ENCODE data around the gene MICU1.

MICU1 gene

GRCh38 chr10:72561745-72562166, 64.1 kb downstream of the MICU1 start:
- H3K4me3 ChIP-seq (IDR thresholded peaks at IDR 0.05; ENCODE audit: insufficient read depth, low read depth, low read length): no peak overlapping the region
- H3K36me3 ChIP-seq (ENCODE audit: insufficient read depth): no peaks in the 10 kb centered on the region
- no peak overlapping the region for H3K9ac ChIP-seq
- no peaks in the 10 kb centered on the region for H3K79me2 ChIP-seq (ENCODE audit: insufficient read depth, low read depth)
- H3K4me1 ChIP-seq (ENCODE audit: low read depth, poor library complexity, severe bottlenecking): peaks cover 25% of the 10 kb centered on the region
- H3K4me2 ChIP-seq: no peak overlapping the region
- TF ChIP-seq, protein P1, sequence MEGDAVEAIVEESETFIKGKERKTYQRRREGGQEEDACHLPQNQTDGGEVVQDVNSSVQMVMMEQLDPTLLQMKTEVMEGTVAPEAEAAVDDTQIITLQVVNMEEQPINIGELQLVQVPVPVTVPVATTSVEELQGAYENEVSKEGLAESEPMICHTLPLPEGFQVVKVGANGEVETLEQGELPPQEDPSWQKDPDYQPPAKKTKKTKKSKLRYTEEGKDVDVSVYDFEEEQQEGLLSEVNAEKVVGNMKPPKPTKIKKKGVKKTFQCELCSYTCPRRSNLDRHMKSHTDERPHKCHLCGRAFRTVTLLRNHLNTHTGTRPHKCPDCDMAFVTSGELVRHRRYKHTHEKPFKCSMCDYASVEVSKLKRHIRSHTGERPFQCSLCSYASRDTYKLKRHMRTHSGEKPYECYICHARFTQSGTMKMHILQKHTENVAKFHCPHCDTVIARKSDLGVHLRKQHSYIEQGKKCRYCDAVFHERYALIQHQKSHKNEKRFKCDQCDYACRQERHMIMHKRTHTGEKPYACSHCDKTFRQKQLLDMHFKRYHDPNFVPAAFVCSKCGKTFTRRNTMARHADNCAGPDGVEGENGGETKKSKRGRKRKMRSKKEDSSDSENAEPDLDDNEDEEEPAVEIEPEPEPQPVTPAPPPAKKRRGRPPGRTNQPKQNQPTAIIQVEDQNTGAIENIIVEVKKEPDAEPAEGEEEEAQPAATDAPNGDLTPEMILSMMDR (conservative IDR thresholded peaks at IDR 0.05; ENCODE audit: low read depth, low read length): no peak
- no peaks in the 10 kb centered on the region for H3K27me3 ChIP-seq (ENCODE audit: insufficient read depth, low read depth)
- no peaks in the 10 kb centered on the region for H4K20me1 ChIP-seq (ENCODE audit: insufficient read depth)
- no peak overlapping the region for H3K27ac ChIP-seq
- H2AFZ ChIP-seq (ENCODE audit: low read depth): no peak overlapping the region

- no peak overlapping the region for H2AFZ ChIP-seq (ENCODE audit: low read depth)
- no peak overlapping the region for H3K4me3 ChIP-seq (IDR thresholded peaks at IDR 0.05; ENCODE audit: insufficient read depth, low read depth, low read length)
- no peaks in the 10 kb centered on the region for H4K20me1 ChIP-seq (ENCODE audit: insufficient read depth)
Observed at GRCh38 chr10:72557362-72557761, 68.5 kb downstream of the MICU1 start.

DNA sequence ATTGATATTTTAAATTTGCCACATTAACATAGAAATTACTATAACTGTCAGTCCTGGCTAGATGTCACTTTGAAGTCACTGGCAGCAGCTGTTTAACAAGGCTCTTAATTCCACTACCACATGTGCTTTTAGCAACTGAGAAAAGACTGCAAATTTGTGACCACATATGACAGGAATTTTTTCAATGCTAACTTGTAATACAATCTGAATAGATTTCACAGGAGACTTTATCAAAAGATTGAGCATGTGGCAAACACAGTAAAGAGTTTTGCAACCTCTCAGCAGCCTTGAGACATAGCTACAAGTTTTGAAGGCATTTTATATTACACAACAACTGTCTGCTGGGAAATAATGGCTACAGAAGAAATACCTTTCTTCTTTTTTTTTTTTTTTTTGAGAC, 73.0 kb downstream of the MICU1 start:
- TF ChIP-seq, protein P1 (conservative IDR thresholded peaks at IDR 0.05; ENCODE audit: low read depth, low read length): no peak
- Histone ChIP-seq H4K20me1 (ENCODE audit: insufficient read depth) (no peaks in the 10 kb centered on the region), H3K36me3 (ENCODE audit: insufficient read depth) (no peaks in the 10 kb centered on the region), H3K4me3 (IDR thresholded peaks at IDR 0.05; ENCODE audit: insufficient read depth, low read depth, low read length) (no peak overlapping the region), H3K9ac (no peak overlapping the region), H3K4me1 (ENCODE audit: low read depth, poor library complexity, severe bottlenecking) (no peaks in the 10 kb centered on the region), H3K27me3 (ENCODE audit: insufficient read depth, low read depth) (no peaks in the 10 kb centered on the region), H2AFZ (ENCODE audit: low read depth) (no peak overlapping the region), H3K79me2 (ENCODE audit: insufficient read depth, low read depth) (no peaks in the 10 kb centered on the region), H3K4me2 (no peak overlapping the region), H3K27ac (no peak overlapping the region)

More at GRCh38 chr10:72557362-72557761, 68.5 kb downstream of the MICU1 start:
- Histone ChIP-seq H3K36me3 (ENCODE audit: insufficient read depth) (no peaks in the 10 kb centered on the region), H3K27me3 (ENCODE audit: insufficient read depth, low read depth) (no peaks in the 10 kb centered on the region), H3K9ac (no peak overlapping the region), H3K27ac (no peak overlapping the region), H3K4me2 (no peak overlapping the region), H3K79me2 (ENCODE audit: insufficient read depth, low read depth) (no peaks in the 10 kb centered on the region), H3K4me1 (ENCODE audit: low read depth, poor library complexity, severe bottlenecking) (peaks cover 6% of the 10 kb centered on the region)
- TF ChIP-seq, protein P1 (conservative IDR thresholded peaks at IDR 0.05; ENCODE audit: low read depth, low read length): no peak

- Histone ChIP-seq H3K36me3 (ENCODE audit: insufficient read depth) (no peaks in the 10 kb centered on the region), H4K20me1 (ENCODE audit: insufficient read depth) (no peaks in the 10 kb centered on the region), H3K4me2 (no peak overlapping the region), H3K79me2 (ENCODE audit: insufficient read depth, low read depth) (no peaks in the 10 kb centered on the region), H3K27me3 (ENCODE audit: insufficient read depth, low read depth) (no peaks in the 10 kb centered on the region), H3K27ac (no peak overlapping the region), H3K4me1 (ENCODE audit: low read depth, poor library complexity, severe bottlenecking) (no peaks in the 10 kb centered on the region), H3K9ac (no peak overlapping the region), H3K4me3 (IDR thresholded peaks at IDR 0.05; ENCODE audit: insufficient read depth, low read depth, low read length) (no peak overlapping the region), H2AFZ (ENCODE audit: low read depth) (no peak overlapping the region)
- TF ChIP-seq, protein P1 (conservative IDR thresholded peaks at IDR 0.05; ENCODE audit: low read depth, low read length): no peak
Observed at GRCh38 chr10:72550239-72550638, 75.6 kb downstream of the MICU1 start.

Data from KMS-11 (cell line).